ENCODE measurements around the gene ERC2.

DNA sequence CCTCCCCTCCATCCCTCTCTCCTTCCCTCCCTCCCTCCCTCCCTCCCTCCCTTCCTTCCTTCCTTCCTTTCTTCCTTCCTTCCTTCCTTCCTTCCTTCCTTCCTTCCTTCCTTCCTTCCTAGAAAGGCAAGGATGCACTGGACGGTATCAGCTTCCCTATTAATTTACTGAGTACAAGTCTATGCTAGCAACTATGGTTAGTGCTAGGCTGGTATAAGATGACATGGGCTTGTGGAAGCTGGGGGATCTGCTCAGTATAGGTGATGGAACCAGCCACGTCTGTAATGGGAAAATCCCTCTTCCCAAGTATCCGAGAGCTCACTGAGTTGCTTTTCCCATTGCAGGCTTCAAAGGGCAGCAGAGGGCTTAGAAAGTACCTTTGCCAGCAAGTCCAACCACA lies 884.8 kb downstream of the ERC2 start:
- no peak for TF ChIP-seq CREB1 (IDR thresholded peaks at IDR 0.05)
- no peak for TF ChIP-seq BRCA1 (IDR thresholded peaks at IDR 0.05; ENCODE audit: low read depth, low read length)
- no peak for TF ChIP-seq EGR1 (IDR thresholded peaks at IDR 0.05; ENCODE audit: borderline replicate concordance, low read depth, low read length)

All from H1 (cell line).